Activated CD4-positive, alpha-beta T cell treated with anti-CD3 and anti-CD28 coated beads for 1 hour (primary cell): ENCODE measurements around the gene MMP24.

Experiments used
- DNase-seq: peaks from one replicate; pipeline ENCODE4 v3.0.0-alpha.2; 2020

The MMP24 gene

DNA sequence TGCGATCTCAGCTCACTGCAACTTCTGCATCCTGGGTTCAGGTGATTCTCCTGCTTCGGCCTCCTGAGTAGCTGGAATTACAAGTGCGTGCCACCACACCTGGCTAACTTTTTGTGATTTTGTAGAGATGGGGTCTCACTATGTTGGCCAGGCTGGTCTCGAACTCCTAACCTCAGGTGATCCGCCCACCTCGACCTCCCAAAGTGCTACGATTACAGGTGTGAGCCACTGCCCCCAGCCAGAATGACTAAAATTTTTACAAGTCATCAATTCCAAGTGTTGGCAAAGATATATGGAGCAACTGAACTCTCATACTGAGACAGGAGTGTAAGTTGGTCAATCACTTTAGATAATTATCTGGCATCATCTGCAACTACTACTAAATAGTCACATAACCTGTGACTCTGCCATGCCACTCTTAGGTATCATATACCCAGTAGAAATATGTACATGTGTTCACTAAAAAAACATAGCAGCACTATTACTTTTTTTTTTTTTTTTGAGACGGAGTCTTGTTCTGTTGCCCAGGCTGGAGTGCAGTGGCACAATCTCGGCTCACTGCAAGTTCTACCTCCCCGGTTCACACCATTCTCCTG is 55.1 kb downstream of the MMP24 start:
- no peak for DNase-seq

DNA sequence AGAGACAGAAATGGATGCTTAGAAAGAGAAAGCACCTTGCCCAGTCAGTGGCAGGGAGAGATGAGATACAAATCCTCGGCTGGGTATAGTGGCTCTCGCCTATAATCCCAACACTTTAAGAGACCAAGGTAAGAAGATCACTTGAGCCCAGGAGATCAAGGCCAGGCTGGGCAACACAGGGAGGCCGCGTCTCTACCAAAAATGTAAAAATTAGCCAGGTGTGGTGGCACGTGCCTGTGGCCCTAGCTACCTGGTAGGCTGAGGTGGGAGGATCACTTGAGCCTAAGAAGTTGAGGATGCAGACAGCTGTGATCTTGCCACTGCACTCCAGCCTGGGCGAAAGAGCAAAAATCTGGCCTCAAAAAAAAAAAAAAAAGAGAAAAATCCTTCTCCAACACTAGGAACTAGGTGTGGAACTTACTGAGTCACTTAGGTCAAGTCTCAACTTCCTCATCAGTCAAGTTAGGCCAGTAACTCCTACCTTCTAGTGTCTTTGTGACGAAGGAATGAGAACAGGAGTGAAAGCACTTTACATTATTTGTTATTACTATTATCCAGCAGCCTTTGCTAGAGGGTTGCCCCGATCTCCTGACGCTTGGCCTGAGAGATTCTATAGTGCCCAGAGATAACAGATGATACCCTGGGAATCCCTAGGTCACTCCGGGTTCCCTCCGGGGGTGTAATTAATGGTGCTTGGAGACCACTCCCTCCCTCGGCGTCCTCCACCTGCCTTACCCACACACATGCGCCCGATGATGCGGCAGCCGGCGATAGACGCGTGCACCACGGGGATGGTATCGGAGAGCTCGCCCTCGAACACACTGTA is 57.2 kb downstream of the MMP24 start:
- no peak for DNase-seq

- peak; percentile 54 for DNase-seq
These were observed 57.9 kb downstream of the MMP24 start, which contains the start of gene EIF6 for GRCh38 chr20:35284267-35284991. Gene EIF6, minus strand, starts transcription at chr20:35284772. Its CDS starts 285 bp downstream, at chr20:35284487.

DNA sequence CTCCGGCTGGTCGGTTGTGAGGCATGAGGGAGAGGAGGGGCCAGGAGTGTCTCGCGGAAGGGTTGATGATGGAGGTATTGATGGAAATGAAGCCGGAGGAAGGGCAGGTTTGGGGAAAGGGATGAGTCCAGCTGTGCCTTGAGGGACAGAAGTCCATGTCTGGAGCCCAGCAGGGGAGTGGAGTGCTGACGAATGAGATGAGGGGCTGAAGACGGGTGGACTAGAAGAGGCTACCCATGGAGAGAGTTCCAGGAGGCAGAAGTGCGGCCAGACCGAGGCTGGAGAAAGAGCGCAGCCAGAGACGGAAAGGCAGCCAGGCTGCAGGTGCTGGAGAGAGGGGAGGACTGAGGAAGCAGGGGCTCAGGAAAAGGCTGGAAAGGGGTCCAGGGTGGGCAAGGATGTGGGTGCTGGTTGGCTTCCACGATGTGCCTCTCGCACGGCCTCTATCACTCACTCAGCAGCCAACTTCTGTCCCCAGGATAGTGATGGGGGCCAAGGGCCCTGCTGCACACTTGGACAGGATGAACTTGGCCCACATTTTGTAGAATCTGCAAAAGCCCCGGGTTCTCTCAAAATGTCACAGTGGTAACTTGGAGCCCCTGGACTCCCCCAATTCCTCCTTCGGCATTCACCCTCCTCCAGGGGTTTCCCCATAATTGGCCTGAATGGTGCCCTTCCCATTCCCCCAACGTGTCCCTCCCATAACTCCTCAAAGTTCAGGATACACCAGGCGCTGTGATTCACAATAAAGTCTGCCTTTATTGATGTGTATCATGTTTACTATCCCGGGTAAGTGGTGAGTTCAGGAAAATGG is 58.7 kb downstream of the MMP24 start:
- DNase-seq: no peak

DNA sequence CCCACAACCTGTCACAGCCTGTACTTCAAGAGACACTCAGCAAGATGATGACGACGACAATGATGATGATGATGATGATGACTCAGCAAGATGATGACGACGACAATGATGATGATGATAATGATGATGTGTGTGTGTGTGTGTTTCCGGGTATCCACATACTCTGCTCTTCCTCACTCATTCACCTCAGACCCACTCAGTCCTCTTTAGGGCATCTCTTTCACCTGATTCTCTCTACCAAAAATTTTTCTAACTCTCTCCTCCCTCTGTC is 59.3 kb downstream of the MMP24 start:
- no peak for DNase-seq

GRCh38 chr20:35286077-35286898 is 59.8 kb downstream of the MMP24 start:
- DNase-seq: no peak

- DNase-seq: no peak
These were observed 60.5 kb downstream of the MMP24 start for GRCh38 chr20:35286899-35287508.

GRCh38 chr20:35287509-35288324 is 61.2 kb downstream of the MMP24 start:
- DNase-seq: no peak

- DNase-seq: no peak
These were observed 62.0 kb downstream of the MMP24 start for GRCh38 chr20:35288325-35289060.

DNA sequence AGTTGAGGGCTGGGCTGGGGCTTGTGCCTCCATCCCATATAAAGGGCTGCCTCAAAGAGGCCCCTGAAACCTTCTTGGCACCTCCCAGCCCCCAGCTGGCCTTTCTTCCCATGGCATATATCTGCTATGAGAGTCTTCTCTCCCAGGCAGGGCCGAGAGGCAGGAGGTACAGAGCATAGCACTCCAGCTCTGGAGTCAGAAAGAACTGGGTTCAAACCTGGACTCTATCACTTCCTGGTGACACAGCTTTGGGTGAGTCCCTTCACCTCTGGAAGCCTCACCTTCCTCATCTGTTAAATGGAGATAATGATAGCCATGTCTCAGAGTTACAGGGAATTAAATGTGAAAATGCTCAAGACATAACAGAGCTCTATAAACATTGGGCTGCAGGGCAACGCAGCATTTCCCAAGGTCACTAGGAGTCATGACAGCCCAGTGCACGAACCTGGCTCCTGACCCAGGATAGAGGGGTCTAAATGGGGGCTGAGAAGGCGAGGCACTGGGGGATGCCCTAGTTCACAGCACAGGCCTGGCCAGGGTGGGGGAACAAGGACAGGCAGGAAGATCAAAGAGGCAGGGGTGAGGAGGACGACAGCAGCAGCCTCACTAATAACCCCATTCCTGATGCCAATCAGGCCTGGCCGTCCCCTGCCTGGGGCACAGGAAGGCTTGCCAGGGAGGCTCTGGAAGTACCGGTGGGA is 63.8 kb downstream of the MMP24 start:
- no peak for DNase-seq

DNA sequence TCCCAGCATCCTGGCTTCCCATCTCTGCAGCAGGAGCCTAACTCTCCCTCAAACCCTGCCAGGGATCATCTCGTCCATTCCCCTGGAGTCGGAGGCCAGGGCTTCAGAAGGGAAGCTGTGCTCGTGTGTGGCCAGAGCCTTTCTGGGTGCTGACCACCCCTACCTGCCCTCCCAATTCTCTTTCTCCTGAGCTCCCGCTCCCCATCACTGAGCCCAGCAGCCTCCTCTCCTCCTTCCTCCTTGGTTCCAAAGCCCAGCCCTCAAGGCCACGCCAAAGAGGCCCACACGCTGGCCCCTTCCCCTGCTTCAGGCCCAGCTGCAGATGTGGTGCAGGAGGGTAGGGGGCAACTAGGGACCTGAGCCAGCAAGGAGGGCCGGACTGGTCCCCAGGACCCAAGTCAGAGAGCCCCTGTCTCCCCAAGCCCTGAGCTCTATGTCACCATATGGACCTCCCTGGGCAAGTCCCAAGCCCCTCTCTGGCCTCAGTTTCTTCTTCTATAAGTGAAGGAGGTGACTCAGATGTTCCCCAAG is 64.5 kb downstream of the MMP24 start:
- DNase-seq: no peak

- DNase-seq: no peak
These were observed 65.4 kb downstream of the MMP24 start, which contains the start of gene FAM83C for GRCh38 chr20:35291654-35292503. Gene FAM83C, minus strand, starts transcription at chr20:35292425. Its CDS starts 121 bp downstream, at chr20:35292304.

DNA sequence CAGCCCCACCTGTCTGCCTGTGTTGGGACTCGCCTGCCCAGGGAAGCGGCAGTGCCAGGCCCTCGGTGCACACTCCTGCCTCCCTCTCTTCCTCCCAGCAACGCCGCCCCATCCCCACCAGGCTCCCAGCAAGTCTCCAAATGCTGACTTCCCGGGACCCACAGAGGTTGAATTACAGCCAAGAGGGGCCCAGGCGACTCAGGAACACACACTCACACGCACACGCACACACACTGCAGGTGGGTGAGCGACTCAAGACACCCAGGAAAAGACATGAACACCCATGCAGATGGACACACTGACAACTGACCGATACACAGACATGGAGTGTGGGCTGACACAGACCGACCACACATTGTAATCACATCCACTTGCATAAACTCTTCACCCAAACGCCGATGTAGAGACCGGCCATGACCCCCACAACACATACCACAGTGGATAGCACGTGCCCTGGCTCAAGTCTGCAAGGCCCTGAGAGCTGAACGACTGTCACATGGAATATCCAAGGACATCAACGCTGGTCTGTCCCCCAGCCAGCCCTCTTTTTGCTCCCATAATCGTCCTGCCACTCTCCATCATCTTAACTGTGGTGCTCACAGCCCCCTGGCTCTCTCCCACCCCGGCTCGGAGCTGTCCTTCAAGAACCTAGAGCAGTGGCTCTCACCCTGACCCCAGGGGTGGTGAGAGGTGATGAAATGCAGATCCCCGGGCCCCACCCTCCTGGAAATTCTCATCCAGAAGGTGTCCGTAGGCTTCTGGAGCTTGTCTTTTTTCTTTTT is 66.2 kb downstream of the MMP24 start:
- no peak for DNase-seq

DNA sequence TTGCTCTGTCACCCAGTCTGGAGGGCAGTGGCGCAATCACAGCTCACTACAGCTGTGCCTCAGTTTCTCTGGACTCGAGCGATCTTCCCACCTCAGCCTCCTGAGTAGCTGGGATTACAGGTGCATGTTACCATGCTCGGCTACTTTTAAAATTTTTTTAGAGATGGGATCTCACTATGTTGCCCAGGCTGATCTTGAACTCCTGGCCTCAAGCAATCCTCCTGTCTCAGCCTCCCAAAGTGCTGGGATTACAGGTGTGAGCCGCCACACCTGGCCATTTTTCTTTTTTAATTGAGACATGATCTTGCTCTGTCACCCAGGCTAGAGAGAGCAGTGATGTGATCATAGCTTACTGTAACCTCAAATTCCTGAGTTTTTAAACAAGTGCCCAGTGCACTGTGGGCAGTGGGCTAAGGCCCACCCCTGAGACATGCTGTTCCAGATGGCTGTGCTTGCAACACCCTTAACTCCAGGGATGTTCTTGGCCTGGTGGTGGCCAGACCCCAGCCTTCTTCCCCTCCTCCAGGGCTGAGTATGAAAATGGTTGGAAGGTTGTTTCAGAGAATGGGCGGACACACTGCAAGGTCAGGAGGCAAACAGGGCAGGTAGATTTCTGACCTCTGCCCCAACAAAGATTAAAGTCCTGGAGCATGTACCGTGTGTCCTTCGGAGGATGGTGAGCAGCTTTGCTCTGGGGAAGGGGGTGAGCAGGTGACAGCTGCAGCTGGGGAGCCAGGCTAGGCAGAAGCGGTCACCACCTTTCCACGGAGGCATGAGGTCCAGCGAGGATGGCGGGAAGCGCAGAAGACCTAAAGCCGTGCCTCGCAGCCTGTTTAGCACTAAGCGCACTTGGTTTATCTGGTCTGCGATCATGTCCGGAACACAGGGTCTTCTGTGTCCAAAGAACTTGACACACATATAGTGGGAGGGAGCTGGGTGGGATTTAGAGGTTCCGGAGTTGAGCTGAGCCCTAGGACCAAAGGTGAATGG is 67.1 kb downstream of the MMP24 start:
- no peak for DNase-seq

DNA sequence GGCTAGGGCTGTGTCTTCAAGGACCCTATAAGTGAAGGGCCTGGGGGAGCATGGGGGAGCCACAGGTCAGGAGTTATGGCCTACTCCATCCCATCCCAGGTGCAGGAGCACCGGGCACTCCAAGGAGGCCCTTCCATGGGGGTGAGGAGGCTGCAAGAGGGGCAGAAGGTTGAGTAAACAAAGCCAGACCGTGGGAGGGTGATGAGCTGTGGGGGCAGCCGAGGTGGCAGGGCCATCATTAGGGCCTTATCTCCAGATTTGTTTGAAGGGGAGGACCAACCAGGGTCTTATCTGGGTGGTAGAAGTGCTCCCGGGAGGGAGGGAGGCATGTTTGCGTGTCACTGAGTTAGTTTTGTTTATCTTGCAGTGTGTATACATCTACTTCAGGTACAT is 67.8 kb downstream of the MMP24 start:
- DNase-seq: no peak

DNA sequence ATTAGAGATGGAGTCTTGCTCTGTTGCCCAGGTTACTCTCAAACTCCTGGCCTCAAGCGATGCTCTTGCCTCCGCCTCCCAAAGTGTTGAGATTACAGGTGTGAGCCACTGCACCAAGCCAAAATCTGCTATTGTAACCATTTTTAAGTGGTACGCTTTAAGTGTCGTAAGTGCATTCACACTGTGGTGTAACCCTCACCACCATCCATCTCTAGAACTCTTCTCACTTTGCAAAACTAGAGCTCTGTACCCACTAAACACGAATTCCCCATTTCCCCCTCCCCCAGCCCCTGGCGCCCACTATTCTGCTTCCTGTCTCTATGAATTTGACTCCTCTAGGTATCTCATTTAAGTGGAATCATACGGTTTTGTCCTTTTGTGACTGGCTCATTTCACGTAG is 68.6 kb downstream of the MMP24 start:
- no peak for DNase-seq
